ENCODE data around the gene DTX1.
A peak's percentile ranks its signal among the peaks of the same experiment; 100 is the strongest.

DTX1 gene

GRCh38 chr12:113021500-113021899, 35.0 kb upstream of the DTX1 start:
- in situ Hi-C loops (cut with HindIII; ENCODE audit: low sequenced_read_pairs): no loop called here
- TF ChIP-seq CTCF (IDR thresholded peaks at IDR 0.05; ENCODE audit: low read depth, low read length, missing control alignments): no peak

GRCh38 chr12:113022563-113023297, 33.8 kb upstream of the DTX1 start:
- no peak for DNase-seq (ENCODE audit: low read depth)
- H3K4me3 ChIP-seq (ENCODE audit: low read depth, low read length): no peak overlapping the region
- no peak for TF ChIP-seq CTCF (IDR thresholded peaks at IDR 0.05; ENCODE audit: low read depth, low read length, missing control alignments)
- in situ Hi-C loops (cut with HindIII; ENCODE audit: low sequenced_read_pairs): no loop called here

More at GRCh38 chr12:113021500-113021899, 35.0 kb upstream of the DTX1 start:
- DNase-seq (ENCODE audit: low read depth): no peak
- no peak overlapping the region for H3K4me3 ChIP-seq (ENCODE audit: low read depth, low read length)

GRCh38 chr12:113027726-113028125, 28.8 kb upstream of the DTX1 start:
- no peak overlapping the region for H3K4me3 ChIP-seq (ENCODE audit: low read depth, low read length)
- in situ Hi-C loops (cut with HindIII; ENCODE audit: low sequenced_read_pairs): no loop called here
- no peak for DNase-seq (ENCODE audit: low read depth)
- no peak for TF ChIP-seq CTCF (IDR thresholded peaks at IDR 0.05; ENCODE audit: low read depth, low read length, missing control alignments)

- H3K4me3 ChIP-seq (ENCODE audit: low read depth, low read length): no peak overlapping the region
- DNase-seq (ENCODE audit: low read depth): peak; percentile 53
- in situ Hi-C loops (cut with HindIII; ENCODE audit: low sequenced_read_pairs): no loop called here
- TF ChIP-seq CTCF (IDR thresholded peaks at IDR 0.05; ENCODE audit: low read depth, low read length, missing control alignments): peak; percentile 77
Observed at GRCh38 chr12:113030875-113031525, 25.5 kb upstream of the DTX1 start.

GRCh38 chr12:113039911-113040445, 16.6 kb upstream of the DTX1 start:
- H3K4me3 ChIP-seq (ENCODE audit: low read depth, low read length): no peak overlapping the region
- in situ Hi-C loops (cut with HindIII; ENCODE audit: low sequenced_read_pairs): no loop called here
- no peak for DNase-seq (ENCODE audit: low read depth)
- no peak for TF ChIP-seq CTCF (IDR thresholded peaks at IDR 0.05; ENCODE audit: low read depth, low read length, missing control alignments)

- TF ChIP-seq CTCF (IDR thresholded peaks at IDR 0.05; ENCODE audit: low read depth, low read length, missing control alignments): no peak
- no peak overlapping the region for H3K4me3 ChIP-seq (ENCODE audit: low read depth, low read length)
- no peak for DNase-seq (ENCODE audit: low read depth)
- in situ Hi-C loops (cut with HindIII; ENCODE audit: low sequenced_read_pairs): no loop called here
Observed at GRCh38 chr12:113040722-113041171, 15.8 kb upstream of the DTX1 start.

All from astrocyte of the cerebellum (primary cell).